B cell (primary cell): Measurements from ENCODE around the gene DSCAML1.

Source experiments
- EZH2 ChIP-seq: IDR thresholded peaks from 2 replicates; pipeline ENCODE4 v1.6.1; 2012; ENCODE audit warnings: borderline replicate concordance, low read depth, mild to moderate bottlenecking, moderate library complexity, low read length; ENCODE audit not compliant: insufficient read depth, poor library complexity, severe bottlenecking
- TF ChIP-seq, protein P1 (sequence below): fragments of 200-600 bp; IDR thresholded peaks from one replicate; pipeline ENCODE4 v1.8.0; 2022; ENCODE audit warnings: antibody characterized with exemption, mild to moderate bottlenecking

DNA sequence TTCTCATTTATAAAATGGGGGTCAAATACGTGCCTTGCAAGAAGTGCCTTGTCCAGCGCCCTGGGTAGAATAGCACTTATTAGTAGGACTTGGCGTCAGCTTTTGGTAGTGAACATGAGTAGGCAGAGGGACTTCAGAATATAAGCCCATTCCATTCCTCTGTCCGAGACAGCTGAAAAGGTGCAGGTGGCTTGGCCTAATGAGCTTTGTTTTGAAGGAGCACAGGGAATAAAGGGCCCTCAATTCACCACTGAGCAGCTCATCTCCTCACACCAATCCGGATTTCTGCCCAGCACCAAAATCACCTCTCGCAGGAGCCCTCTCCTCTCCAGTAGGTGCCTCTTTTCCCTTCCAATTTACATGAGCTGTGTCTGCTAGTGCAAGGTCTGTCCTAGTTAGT is 91.2 kb downstream of the DSCAML1 start:
- TF ChIP-seq, protein P1, sequence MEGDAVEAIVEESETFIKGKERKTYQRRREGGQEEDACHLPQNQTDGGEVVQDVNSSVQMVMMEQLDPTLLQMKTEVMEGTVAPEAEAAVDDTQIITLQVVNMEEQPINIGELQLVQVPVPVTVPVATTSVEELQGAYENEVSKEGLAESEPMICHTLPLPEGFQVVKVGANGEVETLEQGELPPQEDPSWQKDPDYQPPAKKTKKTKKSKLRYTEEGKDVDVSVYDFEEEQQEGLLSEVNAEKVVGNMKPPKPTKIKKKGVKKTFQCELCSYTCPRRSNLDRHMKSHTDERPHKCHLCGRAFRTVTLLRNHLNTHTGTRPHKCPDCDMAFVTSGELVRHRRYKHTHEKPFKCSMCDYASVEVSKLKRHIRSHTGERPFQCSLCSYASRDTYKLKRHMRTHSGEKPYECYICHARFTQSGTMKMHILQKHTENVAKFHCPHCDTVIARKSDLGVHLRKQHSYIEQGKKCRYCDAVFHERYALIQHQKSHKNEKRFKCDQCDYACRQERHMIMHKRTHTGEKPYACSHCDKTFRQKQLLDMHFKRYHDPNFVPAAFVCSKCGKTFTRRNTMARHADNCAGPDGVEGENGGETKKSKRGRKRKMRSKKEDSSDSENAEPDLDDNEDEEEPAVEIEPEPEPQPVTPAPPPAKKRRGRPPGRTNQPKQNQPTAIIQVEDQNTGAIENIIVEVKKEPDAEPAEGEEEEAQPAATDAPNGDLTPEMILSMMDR, result no peak
- no peak for TF ChIP-seq EZH2
